SK-N-SH treated with all-trans-retinoic acid at 6 μM for 48 hours (cell line): ENCODE data around the gene CRX.

ENCODE experiments used
- ISL1 ChIP-seq: fragments of 250-450 bp; sonication (Bioruptor Pico); IDR thresholded peaks from 2 replicates; pipeline ENCODE4 v2.1.2; 2022; ENCODE audit warnings: mild to moderate bottlenecking, moderate library complexity
- OSR1 ChIP-seq: fragments of 250-450 bp; sonication (Bioruptor Pico); IDR thresholded peaks from 2 replicates; pipeline ENCODE4 v1.8.0; 2022; ENCODE audit warnings: moderate library complexity, mild to moderate bottlenecking, inconsistent platforms
- PATZ1 ChIP-seq: fragments of 250-450 bp; sonication (Bioruptor Pico); IDR thresholded peaks from 2 replicates; pipeline ENCODE4 v1.8.0; 2020; ENCODE audit warnings: mild to moderate bottlenecking, moderate library complexity, borderline replicate concordance
- PPARA ChIP-seq: fragments of 250-450 bp; sonication (Bioruptor Pico); IDR thresholded peaks from 2 replicates; pipeline ENCODE4 v1.5.0; 2020; ENCODE audit warnings: mild to moderate bottlenecking, borderline replicate concordance
- TCF4 ChIP-seq: fragments of 250-450 bp; sonication (Bioruptor Pico); IDR thresholded peaks from 2 replicates; pipeline ENCODE4 v1.8.0; 2021; ENCODE audit warnings: mild to moderate bottlenecking, moderate library complexity, borderline replicate concordance

- TF ChIP-seq OSR1 (CRISPR knock-in tag) (no peak), ISL1 (CRISPR knock-in tag) (no peak), PPARA (CRISPR knock-in tag) (no peak), PATZ1 (no peak), TCF4 (CRISPR knock-in tag) (no peak)
These were observed 22.9 kb upstream of the CRX start for GRCh38 chr19:47798904-47799266.
